RWPE1 (cell line): ENCODE data around the gene TCF7L1.
"Not testable (repeated sequence)": the region's sequence is repeated elsewhere in the genome, so short reads cannot be mapped to it uniquely, and the experiment has no call there.

ENCODE experiments used
- CTCF ChIA-PET: fragments of 350-600 bp; sonication (Branson Sonifier 250); formaldehyde crosslinking; extraction: SDS; loops from one replicate; lab custom pipeline; 2021; lab: Yijun Ruan, JAX
- POLR2A ChIA-PET: fragments of 400-600 bp; formaldehyde crosslinking; extraction: SDS; loops from one replicate; lab custom pipeline; 2020; ENCODE audit warnings: antibody characterized with exemption; ENCODE audit not compliant: low non-redundant PET; lab: Yijun Ruan, JAX
- DNase-seq: peaks from one replicate; pipeline ENCODE4 v3.0.0; 2012; ENCODE audit warnings: low spot score
- H3K27ac ChIP-seq: fragments of 450-650 bp; 2 replicates; pipeline ENCODE4 v1.5.1; 2017
- TF ChIP-seq, protein P1 (sequence below): fragments of 450-650 bp; conservative IDR thresholded peaks from 2 replicates; pipeline ENCODE4 v1.5.1; 2017; ENCODE audit warnings: low read depth, mild to moderate bottlenecking

The TCF7L1 gene

DNA sequence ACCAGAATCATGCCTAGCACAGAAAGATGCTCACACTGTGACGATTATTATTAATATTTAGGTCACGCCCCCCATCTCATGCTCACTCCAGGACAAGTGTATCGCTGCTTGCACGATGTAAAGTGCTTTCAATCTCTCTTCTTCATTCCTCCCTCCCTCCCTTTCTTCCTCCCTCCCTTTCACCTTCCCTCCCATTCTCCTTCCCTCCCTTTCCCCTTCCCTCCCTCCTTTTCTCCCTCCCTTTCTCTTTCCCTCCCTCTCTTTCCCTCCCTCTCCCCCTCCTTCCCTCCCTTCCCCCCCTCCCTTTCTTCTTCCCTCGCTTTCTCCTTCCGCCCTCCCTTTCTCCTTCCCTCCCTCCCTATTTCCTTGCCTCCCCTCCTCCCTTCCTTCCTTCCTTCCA lies 175.0 kb downstream of the TCF7L1 start:
- ChIA-PET POLR2A (no interaction called here), CTCF (interaction anchor here (3.2 kb wide), 1 partner anchor 8 kb away, joined by 10 read pairs; no protein-coding TSS in a partner anchor)
- TF ChIP-seq, protein P1, sequence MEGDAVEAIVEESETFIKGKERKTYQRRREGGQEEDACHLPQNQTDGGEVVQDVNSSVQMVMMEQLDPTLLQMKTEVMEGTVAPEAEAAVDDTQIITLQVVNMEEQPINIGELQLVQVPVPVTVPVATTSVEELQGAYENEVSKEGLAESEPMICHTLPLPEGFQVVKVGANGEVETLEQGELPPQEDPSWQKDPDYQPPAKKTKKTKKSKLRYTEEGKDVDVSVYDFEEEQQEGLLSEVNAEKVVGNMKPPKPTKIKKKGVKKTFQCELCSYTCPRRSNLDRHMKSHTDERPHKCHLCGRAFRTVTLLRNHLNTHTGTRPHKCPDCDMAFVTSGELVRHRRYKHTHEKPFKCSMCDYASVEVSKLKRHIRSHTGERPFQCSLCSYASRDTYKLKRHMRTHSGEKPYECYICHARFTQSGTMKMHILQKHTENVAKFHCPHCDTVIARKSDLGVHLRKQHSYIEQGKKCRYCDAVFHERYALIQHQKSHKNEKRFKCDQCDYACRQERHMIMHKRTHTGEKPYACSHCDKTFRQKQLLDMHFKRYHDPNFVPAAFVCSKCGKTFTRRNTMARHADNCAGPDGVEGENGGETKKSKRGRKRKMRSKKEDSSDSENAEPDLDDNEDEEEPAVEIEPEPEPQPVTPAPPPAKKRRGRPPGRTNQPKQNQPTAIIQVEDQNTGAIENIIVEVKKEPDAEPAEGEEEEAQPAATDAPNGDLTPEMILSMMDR, result no peak
- no peak overlapping the region for H3K27ac ChIP-seq
- no peak for DNase-seq

- TF ChIP-seq, protein P1, result no peak
- DNase-seq, result no peak
- ChIA-PET POLR2A (no interaction called here), CTCF (interaction anchor here (0.5 to 3.2 kb wide), 5 partner anchors 9 to 1031 kb away, joined by 3 to 10 read pairs (median 3); no protein-coding TSS in a partner anchor)
- H3K27ac ChIP-seq, result peak overlapping the region; percentile 48
Observed at GRCh38 chr2:85308896-85309555, 175.8 kb downstream of the TCF7L1 start.

GRCh38 chr2:85309699-85310321 lies 176.6 kb downstream of the TCF7L1 start:
- TF ChIP-seq, protein P1, result no peak
- H3K27ac ChIP-seq, result peak overlapping the region; percentile 48
- no peak for DNase-seq
- ChIA-PET POLR2A (interaction anchor here (0.7 kb wide), 1 partner anchor 26 kb away, joined by 9 read pairs; no protein-coding TSS in a partner anchor), CTCF (interaction anchor here (3.2 kb wide), 1 partner anchor 10 kb away, joined by 10 read pairs; no protein-coding TSS in a partner anchor)

DNA sequence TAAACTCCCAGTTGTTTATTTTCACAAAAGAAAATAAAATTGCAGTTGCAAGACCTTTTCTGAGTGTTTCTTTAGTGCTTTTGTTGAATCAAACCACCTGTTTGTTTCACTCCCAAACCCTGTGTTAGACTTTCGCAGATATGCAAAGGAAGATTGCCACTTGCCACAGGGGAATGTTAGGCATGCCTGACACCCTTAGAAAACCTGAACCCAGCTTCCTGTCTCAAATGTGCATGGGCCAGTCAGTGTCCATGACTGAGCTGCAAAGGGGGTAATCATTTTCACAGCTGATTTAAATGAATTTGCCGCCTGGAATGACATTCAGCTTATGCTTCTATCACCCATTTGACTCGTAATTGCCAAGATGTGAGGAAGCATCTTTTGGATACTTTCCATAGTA lies 177.1 kb downstream of the TCF7L1 start:
- TF ChIP-seq, protein P1, result no peak
- peak overlapping the region; percentile 48 for H3K27ac ChIP-seq
- ChIA-PET CTCF (interaction anchor here (3.2 kb wide), 1 partner anchor 10 kb away, joined by 10 read pairs; no protein-coding TSS in a partner anchor), POLR2A (interaction anchor here (0.7 kb wide), 1 partner anchor 25 kb away, joined by 9 read pairs; no protein-coding TSS in a partner anchor)
- DNase-seq, result no peak

DNA sequence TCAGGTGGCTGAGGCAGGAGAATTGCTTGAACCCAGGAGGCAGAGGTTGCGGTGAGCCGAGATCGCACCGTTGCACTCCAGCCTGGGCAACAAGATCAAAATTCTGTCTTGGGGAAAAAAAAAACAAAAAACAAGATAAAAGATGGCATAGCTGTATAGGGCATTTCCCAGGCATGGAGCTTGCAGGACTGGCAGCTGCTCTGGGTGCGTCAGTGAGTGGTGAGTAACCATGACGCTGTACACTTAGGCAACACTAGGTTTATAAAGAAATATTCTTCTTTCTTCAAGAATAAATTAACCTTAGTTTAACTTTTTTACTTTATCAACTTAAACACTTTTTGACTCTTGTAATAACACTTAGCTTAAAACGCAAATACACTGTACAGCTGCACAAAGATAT lies 179.2 kb downstream of the TCF7L1 start:
- H3K27ac ChIP-seq, result peak overlapping the region; percentile 91
- DNase-seq, result peak; percentile 71
- TF ChIP-seq, protein P1, result no peak
- POLR2A ChIA-PET, result interaction anchor here (1.4 kb wide), 1 partner anchor 15 kb away, joined by 8 read pairs; no protein-coding TSS in a partner anchor
- CTCF ChIA-PET, result no interaction called here

- TF ChIP-seq, protein P1, result no peak
- ChIA-PET CTCF (interaction anchor here (0.6 kb wide), 2 partner anchors 50 to 442 kb away, joined by 4 to 6 read pairs; no protein-coding TSS in a partner anchor), POLR2A (interaction anchor here (0.6 kb wide), 1 partner anchor 36 kb away, joined by 3 read pairs; no protein-coding TSS in a partner anchor)
Observed at GRCh38 chr2:85314884-85315242, 181.7 kb downstream of the TCF7L1 start.

GRCh38 chr2:85315921-85316320 lies 182.7 kb downstream of the TCF7L1 start:
- peak overlapping the region; percentile 91 for H3K27ac ChIP-seq
- CTCF ChIA-PET, DNase-seq: not testable (repeated sequence)
- POLR2A ChIA-PET, result interaction anchor here (0.5 kb wide), 1 partner anchor 41 kb away, joined by 3 read pairs; no protein-coding TSS in a partner anchor

More at GRCh38 chr2:85314884-85315242, 181.7 kb downstream of the TCF7L1 start:
- no peak for DNase-seq
- H3K27ac ChIP-seq, result peak overlapping the region; percentile 91
